OCI-LY7 (cell line): Measurements from ENCODE around the gene EGFR.

Experiments
- CTCF ChIP-seq: fragments of 200-600 bp; sonication (generic); conservative IDR thresholded peaks from 2 replicates; pipeline ENCODE4 v1.5.1; 2014; ENCODE audit warnings: mild to moderate bottlenecking, antibody characterized with exemption, low read length, moderate library complexity, mixed read lengths
- EZH2phosphoT487 ChIP-seq: fragments of 200-600 bp; sonication (generic); IDR thresholded peaks from 2 replicates; pipeline ENCODE4 v1.6.1; 2018; ENCODE audit warnings: low read depth, borderline replicate concordance, mild to moderate bottlenecking, mixed run types, antibody characterized with exemption, low read length, moderate library complexity, mixed read lengths

DNA sequence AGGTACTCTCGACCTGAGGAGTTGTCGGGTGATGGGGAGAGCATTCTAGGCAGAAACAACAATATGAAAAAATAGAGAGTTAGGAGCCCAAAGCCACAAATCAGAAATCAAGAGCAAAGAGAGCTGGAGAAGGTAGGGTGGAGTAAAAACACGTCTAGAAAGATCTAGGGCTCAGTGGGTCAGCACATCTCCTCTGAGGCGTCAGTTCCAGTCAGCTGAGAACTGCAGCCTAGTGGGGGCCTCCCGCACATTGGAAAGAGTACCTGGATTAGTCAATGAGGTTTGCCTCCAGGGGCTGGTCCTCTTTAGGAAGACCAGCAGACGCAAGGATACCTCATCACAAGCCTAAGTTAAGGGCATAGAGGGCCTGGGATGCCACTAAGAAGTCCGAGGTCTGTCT, 233.1 kb downstream of the EGFR start:
- TF ChIP-seq CTCF, result no peak
- TF ChIP-seq EZH2phosphoT487, result no peak
